ENCODE data around the gene GPR137B. TPM values are rescaled to one million over a fixed set of nuclear protein-coding genes. Genes with fewer than 3 reads are reported as not detected.

The GPR137B gene
- total and polyA plus RNA-seq, 2 experiments from 2014 or later: 13.0 to 15.5 TPM

DNA sequence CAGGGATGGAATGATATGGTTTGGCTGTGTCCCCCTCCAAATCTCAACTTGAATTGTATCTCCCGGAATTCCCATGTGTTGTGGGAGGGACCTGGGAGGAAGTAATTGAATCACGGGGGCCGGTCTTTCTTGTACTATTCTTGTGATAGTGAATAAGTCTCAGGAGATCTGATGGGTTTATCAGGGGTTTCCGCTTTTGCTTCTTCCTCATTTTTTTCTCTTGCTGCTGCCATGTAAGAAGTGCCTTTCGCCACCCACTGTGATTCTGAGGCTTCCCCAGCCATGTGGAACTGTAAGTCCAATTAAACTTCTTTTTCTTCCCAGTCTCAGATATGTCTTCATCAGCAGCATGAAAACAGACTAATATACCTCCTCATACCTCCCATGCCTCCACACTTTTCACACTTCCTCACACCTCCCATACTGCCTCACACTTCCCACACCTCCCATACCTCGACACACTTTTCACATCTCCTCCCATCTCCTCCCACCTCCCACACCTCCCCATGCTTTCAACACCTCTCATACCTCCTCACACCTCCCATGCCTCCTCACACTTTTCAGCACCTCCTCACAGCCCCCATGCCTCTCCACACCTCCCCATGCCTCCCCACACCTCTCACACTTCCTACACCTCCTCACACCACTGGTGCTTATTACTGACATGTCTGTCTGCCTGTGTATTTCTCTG, 21.3 kb downstream of the GPR137B start:
- peaks cover 2% of the 10 kb centered on the region for H3K4me1 ChIP-seq (ENCODE audit: insufficient read depth)
- no peak overlapping the region for H2AFZ ChIP-seq
- H3K27me3 ChIP-seq: no peaks in the 10 kb centered on the region
- H3K4me3 ChIP-seq: no peak overlapping the region
- peak overlapping the region; percentile 1 for H3K27ac ChIP-seq
- H3K36me3 ChIP-seq (replicated peaks; ENCODE audit: insufficient read depth, low read depth): no peaks in the 10 kb centered on the region
- H3K79me2 ChIP-seq: no peaks in the 10 kb centered on the region
- no peak overlapping the region for H3K4me2 ChIP-seq
- TF ChIP-seq EZH2phosphoT487 (IDR thresholded peaks at IDR 0.05; ENCODE audit: low read depth, severe bottlenecking, unreplicated experiment): no peak
- TF ChIP-seq, protein P1, sequence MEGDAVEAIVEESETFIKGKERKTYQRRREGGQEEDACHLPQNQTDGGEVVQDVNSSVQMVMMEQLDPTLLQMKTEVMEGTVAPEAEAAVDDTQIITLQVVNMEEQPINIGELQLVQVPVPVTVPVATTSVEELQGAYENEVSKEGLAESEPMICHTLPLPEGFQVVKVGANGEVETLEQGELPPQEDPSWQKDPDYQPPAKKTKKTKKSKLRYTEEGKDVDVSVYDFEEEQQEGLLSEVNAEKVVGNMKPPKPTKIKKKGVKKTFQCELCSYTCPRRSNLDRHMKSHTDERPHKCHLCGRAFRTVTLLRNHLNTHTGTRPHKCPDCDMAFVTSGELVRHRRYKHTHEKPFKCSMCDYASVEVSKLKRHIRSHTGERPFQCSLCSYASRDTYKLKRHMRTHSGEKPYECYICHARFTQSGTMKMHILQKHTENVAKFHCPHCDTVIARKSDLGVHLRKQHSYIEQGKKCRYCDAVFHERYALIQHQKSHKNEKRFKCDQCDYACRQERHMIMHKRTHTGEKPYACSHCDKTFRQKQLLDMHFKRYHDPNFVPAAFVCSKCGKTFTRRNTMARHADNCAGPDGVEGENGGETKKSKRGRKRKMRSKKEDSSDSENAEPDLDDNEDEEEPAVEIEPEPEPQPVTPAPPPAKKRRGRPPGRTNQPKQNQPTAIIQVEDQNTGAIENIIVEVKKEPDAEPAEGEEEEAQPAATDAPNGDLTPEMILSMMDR (IDR thresholded peaks at IDR 0.05; ENCODE audit: poor library complexity): no peak
- no peak for TF ChIP-seq EZH2 (IDR thresholded peaks at IDR 0.05; ENCODE audit: borderline replicate concordance)
- peaks cover 6% of the 10 kb centered on the region for H3K9me3 ChIP-seq (ENCODE audit: low read depth)
- no peak for DNase-seq (ENCODE audit: low spot score)
- no peaks in the 10 kb centered on the region for H4K20me1 ChIP-seq (ENCODE audit: insufficient read depth, poor library complexity, severe bottlenecking)
- no peaks in the 10 kb centered on the region for H3K9me2 ChIP-seq (replicated peaks; ENCODE audit: insufficient read depth)
- WGBS (ENCODE audit: low lambda C conversion rate, missing lambda C conversion rate): 82% methylated on average over 6 of the region's 6 CpGs

DNA sequence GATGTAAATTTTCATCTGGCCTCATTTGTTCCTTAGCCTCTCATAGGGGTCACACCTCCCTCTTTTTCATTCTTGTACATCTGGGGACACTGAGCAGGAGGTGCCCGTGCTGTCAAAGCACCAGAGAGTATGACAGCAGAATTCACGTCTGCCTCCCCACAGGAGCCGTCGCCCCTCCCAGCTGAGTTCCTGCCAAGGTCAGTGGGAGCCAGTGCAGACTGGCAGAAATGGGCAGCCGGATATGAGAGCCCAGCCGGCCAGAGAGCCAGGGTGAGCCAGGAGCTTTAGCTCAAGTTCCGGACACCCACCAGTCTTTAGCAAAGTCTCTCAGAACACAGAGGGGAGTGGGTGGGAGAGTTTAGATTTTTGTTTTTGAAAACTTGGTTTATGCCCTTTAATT, 21.9 kb downstream of the GPR137B start:
- WGBS (ENCODE audit: low lambda C conversion rate, missing lambda C conversion rate): 97% methylated on average over 7 of the region's 7 CpGs
- Histone ChIP-seq H3K79me2 (no peaks in the 10 kb centered on the region), H3K9me3 (ENCODE audit: low read depth) (peaks cover 6% of the 10 kb centered on the region), H3K36me3 (replicated peaks; ENCODE audit: insufficient read depth, low read depth) (no peaks in the 10 kb centered on the region), H3K9me2 (replicated peaks; ENCODE audit: insufficient read depth) (no peaks in the 10 kb centered on the region), H3K27me3 (no peaks in the 10 kb centered on the region), H3K4me2 (no peak overlapping the region), H3K4me3 (no peak overlapping the region), H3K4me1 (ENCODE audit: insufficient read depth) (peaks cover 2% of the 10 kb centered on the region), H3K27ac (no peak overlapping the region), H2AFZ (no peak overlapping the region), H4K20me1 (ENCODE audit: insufficient read depth, poor library complexity, severe bottlenecking) (no peaks in the 10 kb centered on the region)
- DNase-seq (ENCODE audit: low spot score): no peak
- TF ChIP-seq EZH2phosphoT487 (IDR thresholded peaks at IDR 0.05; ENCODE audit: low read depth, severe bottlenecking, unreplicated experiment): no peak

DNA sequence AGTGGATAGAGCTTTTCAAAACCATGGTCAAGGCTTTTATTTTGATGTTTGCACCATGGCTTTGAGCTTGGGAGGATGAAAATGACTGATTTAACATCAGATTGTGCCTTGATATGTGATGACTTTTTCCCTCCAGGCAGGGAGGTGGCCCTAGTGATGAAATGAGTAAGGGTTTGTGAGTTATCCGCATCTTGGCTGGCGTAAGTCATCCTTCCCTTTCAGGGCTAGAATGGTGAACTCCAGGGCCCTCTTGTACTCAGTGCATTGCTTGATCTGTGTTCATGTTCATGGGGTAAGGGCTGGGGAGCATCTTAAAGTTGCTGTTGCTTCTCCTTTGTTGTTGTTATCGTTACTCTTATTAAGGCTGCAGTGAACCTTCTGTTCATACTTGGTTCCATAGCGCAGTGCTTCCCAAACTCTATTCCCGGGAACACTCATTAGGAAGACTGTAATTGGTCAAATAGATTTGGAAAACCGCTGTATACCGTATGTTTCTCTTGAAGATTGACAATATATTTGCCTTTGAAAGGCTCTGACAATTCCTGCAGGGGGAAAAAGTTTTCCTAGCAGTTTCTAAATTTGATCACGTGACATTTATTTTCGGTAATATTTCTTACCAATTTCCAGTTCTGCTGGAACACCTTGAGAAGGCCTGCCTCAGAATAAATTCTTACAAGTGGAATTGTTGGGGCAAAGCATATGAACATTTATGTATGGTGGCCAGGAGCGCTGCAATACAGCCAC, 23.1 kb downstream of the GPR137B start:
- DNase-seq (ENCODE audit: low spot score): no peak
- no peaks in the 10 kb centered on the region for H3K36me3 ChIP-seq (replicated peaks; ENCODE audit: insufficient read depth, low read depth)
- H3K9me2 ChIP-seq (replicated peaks; ENCODE audit: insufficient read depth): no peaks in the 10 kb centered on the region
- TF ChIP-seq EZH2 (IDR thresholded peaks at IDR 0.05; ENCODE audit: borderline replicate concordance): no peak
- H3K79me2 ChIP-seq: no peaks in the 10 kb centered on the region
- WGBS (ENCODE audit: low lambda C conversion rate, missing lambda C conversion rate): 99% methylated on average over 10 of the region's 10 CpGs
- H2AFZ ChIP-seq: no peak overlapping the region
- peaks cover 6% of the 10 kb centered on the region for H3K9me3 ChIP-seq (ENCODE audit: low read depth)
- no peaks in the 10 kb centered on the region for H4K20me1 ChIP-seq (ENCODE audit: insufficient read depth, poor library complexity, severe bottlenecking)
- no peaks in the 10 kb centered on the region for H3K4me1 ChIP-seq (ENCODE audit: insufficient read depth)
- no peak overlapping the region for H3K27ac ChIP-seq
- no peak overlapping the region for H3K4me2 ChIP-seq
- no peak overlapping the region for H3K4me3 ChIP-seq
- no peaks in the 10 kb centered on the region for H3K27me3 ChIP-seq

DNA sequence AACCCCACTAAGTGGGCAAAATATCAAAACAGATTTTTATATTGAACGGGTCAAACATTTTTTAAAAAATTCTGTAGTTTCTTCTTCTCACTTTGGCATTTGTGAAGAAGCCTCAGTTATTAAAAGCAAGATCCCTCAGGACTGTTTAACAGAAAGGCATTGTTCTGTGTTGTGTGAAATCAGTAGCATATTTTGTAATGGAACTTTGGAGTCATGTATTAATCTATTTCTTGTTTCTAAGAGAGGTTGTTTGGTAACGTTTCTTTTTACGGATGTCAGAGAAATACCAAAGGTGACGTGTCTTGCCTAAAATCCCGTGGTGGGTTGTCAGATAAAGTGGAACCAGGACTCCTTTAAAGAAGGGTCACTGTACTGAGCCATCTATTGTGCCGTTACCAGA, 23.7 kb downstream of the GPR137B start:
- DNase-seq (ENCODE audit: low spot score): no peak
- Histone ChIP-seq H3K9me2 (replicated peaks; ENCODE audit: insufficient read depth) (no peaks in the 10 kb centered on the region), H3K36me3 (replicated peaks; ENCODE audit: insufficient read depth, low read depth) (no peaks in the 10 kb centered on the region), H3K4me2 (no peak overlapping the region), H3K4me3 (no peak overlapping the region), H3K4me1 (ENCODE audit: insufficient read depth) (no peaks in the 10 kb centered on the region), H3K27ac (no peak overlapping the region), H3K27me3 (no peaks in the 10 kb centered on the region), H3K9me3 (ENCODE audit: low read depth) (peaks cover 6% of the 10 kb centered on the region), H3K79me2 (no peaks in the 10 kb centered on the region), H2AFZ (no peak overlapping the region), H4K20me1 (ENCODE audit: insufficient read depth, poor library complexity, severe bottlenecking) (no peaks in the 10 kb centered on the region)
- TF ChIP-seq, protein P1 (IDR thresholded peaks at IDR 0.05; ENCODE audit: poor library complexity): no peak
- TF ChIP-seq EZH2 (IDR thresholded peaks at IDR 0.05; ENCODE audit: borderline replicate concordance) (no peak), EZH2phosphoT487 (IDR thresholded peaks at IDR 0.05; ENCODE audit: low read depth, severe bottlenecking, unreplicated experiment) (no peak)
- 96% methylated on average over 6 of the region's 6 CpGs for WGBS (ENCODE audit: low lambda C conversion rate, missing lambda C conversion rate)

Measured in hepatocyte (in vitro differentiated cells).